Inflammatory macrophage (primary cell): ENCODE results near the gene DHX16.
A peak's percentile ranks its signal among the peaks of the same experiment; 100 is the strongest.

Experiments used
- DNase-seq, 2 donors: peaks; one replicate each; pipeline ENCODE4 v3.0.0-alpha.2; 2020 to 2022

DHX16 gene

DNA sequence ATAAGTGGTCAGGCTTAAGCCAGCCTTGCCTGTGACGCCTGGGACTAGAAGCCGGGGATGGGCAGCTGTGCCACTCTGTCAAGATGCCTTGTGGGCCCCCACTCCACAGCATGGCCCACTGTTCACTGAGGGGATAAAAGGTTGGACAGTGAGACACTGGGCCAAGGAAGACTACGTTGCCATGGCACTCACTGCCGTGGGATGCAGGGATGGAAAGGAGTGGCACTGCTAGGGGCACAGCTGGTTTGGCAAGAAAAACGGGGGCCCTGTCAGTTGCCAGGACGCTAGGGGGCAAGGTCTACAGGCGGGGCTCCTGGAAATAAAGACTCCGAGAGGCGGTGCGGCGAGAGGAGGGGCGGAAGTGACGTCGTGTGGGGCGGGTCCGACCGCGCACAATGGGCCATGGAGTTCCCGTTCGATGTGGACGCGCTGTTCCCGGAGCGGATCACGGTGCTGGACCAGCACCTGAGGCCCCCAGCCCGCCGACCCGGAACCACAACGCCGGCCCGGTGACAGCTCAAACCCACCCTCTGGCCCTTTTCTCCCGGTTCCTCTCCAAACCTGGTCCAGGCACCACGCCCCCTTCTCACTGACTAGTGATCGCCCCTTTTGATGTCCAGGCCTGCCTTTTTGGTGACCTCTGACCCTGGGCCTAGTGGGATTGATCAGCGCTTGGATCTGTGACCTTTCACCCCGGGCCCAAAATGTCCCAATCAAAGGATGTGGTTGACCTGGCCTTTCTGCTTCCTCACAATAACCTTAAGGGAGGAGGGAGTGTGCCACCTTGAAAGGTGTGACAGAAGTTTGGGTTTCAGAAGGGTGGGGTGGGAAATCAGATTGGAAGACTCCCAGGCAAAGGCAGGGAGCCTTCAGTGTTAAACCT is 46.1 kb downstream of the DHX16 start, which contains the start of gene ATAT1:
TSS of gene ATAT1 (plus strand) at position 391 of the 883 bp plus-strand sequence.
- DNase-seq = peak; percentile 81

DNA sequence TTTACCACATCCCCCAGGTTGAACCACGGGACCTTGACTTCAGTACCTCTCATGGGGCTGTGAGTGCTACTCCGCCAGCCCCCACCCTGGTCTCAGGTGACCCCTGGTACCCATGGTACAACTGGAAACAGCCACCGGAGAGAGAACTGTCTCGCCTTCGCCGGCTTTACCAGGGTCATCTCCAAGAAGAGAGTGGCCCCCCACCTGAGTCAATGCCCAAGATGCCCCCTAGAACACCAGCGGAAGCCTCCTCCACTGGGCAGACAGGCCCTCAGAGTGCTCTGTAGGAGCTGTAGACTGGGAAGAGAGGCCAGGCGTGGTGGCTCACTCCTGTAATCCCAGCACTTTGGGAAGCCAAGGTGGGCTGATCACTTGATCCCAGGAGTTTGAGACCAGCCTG is 47.3 kb downstream of the DHX16 start:
- no peak for DNase-seq

DNA sequence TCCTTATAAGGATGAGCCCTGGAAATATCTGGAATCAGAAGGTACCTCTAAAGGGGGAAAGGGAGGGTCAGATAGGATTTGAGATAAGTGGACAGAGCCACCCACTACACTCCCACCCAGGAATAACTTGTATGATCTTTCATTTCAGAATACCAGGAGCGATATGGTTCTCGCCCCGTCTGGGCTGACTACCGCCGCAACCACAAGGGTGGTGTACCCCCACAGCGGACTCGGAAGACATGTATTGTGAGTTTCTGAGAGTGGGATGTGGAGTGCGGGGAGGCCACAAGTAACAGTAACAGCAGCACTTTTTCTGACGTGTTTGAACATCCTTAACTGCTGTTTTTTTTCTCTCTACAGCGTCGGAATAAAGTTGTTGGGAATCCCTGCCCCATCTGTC is 53.2 kb downstream of the DHX16 start:
- no peak for DNase-seq

DNA sequence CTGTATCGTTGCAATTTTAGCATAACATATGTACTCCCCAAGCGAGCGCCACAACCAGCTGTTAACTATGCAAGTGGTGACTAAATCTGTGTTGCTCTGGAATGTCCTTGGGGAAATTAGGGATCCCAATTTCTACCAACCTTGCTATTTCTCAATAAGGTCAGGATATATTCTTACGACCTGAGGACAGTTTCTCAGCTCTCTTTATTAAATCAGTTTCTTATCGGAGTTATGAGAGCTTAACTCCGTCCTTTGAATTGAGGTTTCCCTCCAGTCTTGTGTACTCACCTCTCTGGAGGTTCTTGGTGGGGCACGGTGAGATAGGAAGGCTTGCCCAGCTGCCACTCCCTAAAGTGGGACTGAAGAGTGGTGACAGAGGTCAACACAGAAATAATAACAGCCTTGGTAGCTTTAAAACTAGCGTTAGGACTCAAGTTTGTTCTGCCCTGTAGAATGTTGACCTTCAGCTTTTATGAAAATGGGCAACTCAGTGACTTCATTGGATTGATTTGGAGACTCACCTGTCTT is 54.5 kb downstream of the DHX16 start:
- DNase-seq = no peak

DNA sequence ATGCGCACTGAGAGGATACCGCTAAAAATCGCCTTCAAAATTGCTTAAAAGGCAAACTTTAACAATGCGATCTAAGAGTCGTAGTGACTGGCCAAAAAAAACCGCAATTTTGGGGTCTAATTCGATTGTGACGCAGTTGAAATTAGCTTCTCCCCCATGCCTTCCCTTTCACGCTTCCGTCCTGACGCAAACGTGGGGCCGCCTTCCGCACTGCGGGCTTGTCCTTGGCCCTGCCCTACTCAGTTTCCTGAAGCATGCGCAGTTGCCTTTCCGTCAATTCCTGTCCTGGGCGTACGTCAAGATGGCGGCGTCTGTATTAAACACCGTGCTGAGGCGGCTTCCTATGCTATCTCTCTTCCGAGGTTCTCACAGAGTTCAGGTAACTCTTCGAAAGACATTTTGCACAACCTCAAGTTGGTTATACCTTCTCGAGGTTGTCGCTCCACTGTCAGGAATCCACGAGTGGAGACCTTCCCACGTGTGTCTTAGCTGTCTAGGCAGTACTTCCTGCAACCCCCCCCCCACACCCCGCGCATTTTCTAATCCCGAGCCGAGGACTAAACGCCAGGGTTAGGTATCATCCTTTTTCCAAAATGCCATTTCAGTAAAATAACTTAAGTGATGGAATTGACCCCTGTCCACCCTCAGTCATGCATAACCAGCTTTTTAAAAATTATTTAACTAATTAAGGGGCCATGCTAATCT is 55.1 kb downstream of the DHX16 start, which contains the start of gene MRPS18B:
TSS of gene MRPS18B (plus strand) at position 276 of the 705 bp plus-strand sequence. CDS start at position 302, 26 bp downstream.
- peak; percentile 97 to 98 for DNase-seq

DNA sequence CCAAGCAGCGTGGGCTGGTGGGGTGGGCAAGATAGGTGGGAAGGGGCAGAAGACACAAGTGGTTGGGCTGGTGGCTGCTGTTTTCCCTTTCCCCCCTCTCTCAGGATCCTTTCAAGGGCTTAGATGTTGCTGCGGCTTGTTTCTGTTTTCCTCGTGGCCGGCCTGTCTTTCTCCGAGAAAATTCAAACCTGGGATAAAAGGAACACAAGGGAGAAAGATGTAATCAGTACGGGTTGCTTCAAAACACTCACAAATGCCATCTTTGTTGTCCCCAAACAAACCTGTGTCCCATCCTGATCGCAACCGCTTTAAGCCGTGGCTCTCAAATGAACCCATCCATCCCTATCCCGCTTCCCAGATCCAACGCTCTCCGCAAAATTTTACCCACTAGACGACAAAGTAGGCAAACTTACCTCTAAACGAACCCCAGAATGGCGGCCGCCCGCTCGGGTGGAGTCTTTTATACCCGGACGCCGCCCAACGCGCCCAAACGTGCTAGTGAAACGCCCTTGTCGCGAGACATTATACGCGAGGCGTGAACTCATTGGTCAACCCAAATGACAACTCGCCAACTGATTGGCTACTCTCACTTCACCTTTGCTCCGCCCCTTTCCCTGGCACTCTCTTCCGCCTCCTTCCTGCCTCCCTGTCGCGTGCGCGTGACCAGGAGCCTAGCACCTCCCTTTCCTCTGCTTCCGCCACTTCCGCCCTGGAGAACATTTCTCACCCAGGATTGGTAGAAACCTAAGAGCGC is 55.8 kb downstream of the DHX16 start, which contains the start of gene PPP1R10:
TSS of gene PPP1R10 (minus strand) at position 433 of the 754 bp plus-strand sequence. CDS start 7,299 bp downstream, outside the sequence.
- peak; percentile 100 for DNase-seq

DNA sequence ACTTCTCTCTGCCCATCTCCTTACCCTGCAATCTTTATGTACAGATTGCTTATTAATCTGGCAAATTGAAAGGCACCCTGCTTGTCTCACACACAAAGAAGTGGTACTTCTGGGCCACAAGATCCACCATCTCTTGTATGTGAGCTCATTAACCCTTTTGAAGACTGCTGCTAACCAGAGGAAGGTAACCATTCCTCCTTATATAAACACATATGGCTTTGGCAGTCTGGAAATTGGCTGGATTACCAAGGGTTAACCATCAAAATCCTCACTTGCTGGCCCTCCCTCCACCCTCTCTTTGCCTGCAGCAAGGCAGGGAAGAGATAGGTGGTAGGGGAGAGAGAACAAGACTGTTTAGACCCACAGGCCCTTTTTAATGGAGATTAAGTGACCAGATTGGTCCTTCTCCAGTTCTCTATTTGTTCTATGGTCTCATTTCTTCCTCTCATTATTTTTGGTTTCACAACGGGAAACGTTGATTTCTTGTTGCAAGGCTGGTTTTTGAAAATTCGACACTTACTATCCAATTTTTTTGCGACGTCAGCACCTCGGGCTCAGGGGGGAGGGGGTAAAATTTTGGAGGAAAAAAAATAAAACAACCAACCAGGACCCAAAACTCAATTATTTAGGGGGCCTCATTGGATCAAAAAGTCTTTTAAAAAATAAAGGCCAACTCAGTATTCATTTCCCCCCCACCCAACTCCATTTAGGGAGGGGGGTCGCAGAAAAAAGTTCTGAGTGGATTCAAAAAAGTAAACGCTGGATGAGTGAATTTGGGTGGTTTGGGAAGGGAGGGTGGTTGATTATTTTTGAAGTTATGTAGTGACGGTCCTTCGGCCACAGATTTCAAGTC is 56.6 kb downstream of the DHX16 start:
- peak in 1 of 2 donors; percentile 60 for DNase-seq

DNA sequence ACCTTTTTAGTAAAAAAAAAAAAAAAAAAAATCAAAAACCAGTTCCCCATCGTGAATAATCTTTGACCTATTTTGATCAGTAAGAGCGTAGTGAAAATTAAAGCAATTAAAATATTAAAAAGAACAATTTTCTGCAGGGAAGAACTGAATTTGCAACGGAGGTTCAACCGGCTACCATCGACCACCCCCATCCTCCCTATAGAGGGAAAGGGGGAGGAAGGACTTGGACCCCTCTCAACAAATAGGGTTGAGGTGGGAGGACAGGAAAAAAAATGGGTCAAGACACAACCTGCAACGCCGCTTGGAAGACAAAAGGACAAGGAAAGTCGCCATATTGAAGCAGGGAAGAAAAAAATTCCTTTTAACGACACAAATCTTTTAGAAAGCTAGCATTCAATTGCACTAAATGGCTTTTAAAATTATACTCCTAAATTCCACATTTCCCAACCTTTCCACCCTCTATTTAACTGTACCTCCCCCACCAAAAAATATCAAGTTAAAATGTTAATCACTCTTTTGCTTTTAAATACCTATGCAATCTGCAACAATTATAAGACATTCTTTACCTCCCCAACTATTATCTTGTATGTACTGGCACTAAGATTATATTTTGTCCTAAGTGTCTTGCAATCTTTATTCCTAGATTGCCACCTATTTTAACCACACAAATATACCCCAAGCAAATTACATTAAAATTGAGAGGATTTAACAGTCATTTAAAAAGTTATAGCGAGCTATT is 57.4 kb downstream of the DHX16 start:
- DNase-seq = peak; percentile 61 to 71

DNA sequence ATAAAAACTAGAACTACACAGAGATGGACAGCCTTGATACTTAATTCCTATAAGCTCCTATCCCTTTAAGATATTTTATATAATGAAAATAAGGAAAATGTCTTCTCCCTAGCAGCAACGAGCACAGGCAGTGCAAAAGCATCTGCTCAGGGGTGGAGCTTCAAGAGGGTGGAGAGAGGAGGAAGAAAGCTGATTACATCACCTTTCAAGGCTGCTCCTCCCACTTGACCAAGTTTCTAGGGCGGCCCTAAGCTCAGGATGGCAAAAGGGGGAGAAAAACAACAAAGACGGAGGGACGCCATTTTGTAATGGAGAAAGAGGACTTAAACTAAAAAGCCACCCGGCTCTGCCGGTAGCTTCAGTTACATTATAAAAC is 58.0 kb downstream of the DHX16 start:
- DNase-seq = peak; percentile 95 to 98

DNA sequence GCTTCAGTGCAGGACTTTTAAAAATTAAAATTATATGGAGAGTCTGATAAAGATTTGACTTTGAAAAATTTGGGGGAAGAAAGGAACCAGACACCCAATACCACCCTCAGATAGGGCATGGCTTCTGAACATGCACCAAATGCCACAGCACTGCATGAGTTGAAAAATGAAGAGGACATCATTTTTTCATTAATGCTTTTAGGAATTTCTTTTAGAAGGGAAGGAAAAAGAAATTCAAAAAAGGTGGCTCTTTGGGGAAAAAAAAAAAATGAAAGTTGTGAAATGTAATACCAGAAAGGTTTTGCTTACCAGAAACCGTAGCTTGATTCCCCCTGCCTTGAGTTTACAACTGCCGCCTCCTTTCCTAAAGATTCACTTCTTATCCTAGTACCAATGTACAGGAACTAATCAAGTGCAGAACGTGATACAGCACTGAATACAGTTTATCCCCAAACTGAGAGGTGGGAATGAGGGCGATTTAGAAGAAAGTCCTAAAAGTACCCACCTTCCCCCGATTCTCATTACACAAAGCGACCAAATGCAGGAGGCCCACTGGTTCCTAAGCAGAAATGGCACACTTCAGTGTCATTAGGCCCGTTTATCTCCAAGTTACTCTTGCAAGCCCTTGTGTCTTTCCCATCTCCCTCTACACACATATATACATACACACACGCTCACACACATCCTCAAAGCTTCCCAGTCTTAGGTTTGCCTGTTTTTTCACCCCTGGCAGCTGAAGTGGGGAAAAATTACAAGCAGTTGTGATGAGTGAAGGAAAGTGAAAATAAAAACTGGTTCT is 58.6 kb downstream of the DHX16 start:
- DNase-seq = no peak

DNA sequence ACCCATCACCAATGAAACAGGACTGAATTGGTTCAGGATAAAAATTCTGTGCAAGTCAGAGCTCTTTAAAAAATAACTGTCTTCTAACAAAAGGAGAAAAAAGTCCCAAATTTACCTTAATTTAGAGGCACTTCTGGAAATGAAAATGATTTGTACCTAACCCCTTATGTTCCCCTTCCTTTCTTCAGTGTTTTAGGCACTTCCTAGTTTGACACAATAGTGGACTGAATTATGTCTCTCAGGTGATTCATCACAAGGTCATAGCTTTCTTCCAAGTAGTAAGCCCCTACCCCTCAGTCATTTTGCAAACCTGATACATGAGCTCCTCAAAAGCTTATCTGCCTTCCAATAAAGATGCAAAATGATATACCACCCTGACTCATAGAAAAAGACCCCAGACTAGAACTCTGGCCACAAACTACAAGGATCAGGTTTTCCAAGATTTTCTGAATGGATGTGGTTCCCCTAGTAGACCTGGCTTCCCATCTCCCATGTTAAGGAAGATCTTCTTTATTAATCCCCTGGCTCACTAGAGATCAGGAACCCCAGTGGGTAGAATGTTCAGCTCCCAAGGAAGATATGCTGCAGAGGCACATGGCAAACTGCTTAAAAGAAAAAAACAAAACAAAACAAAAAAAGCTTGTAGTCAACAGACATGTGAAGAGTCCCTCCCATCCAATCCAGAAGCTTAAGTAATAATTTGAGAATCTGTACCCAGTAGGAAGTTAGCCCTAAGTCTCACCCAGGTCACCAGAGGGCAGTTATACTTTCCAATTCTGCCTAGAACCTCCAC is 59.4 kb downstream of the DHX16 start:
- DNase-seq = peak in 1 of 2 donors; percentile 8

DNA sequence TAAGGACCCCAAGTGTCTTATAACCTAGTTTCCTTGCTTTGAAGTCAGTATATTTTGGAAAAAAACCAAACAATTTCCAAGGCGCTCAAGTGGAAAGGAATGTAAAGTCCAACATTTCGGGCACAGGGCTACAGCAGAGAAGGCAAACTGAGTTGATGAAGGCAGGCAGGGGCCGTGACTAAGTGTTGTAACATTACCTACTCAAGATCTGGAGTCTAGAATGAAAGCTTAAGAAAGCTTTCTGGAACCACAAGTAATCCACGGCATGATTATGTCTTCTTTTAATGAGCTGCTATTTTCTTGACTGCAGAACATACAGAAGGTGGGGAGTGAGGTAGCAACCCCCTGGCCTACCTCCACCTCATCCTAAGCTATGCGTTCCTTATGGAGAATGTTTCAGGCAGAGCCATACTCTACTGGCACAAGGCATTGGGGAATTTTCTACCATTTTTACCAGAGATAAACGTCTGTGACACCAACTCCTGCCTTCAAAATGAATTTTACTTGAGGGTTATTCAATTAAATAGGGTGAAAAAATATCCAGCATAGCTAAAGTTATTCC is 60.0 kb downstream of the DHX16 start:
- no peak for DNase-seq

DNA sequence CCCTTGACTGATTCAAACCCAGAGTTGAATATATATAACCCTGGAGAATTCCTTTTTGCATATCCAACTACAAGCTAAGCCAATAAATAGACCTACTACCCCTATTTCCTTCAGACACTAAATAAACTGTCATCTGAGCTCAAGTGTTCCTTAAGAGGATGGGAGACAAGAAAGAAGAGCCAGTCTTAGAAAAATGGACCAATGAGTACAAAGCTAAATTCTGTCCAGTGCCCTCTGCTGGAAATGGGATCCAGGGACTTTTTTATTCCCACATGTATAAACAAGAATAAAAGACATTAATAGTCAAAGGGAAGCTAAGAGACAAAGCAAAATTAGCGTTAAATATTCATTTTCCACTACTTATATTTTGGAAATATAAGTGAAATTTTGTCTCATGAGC is 60.6 kb downstream of the DHX16 start:
- DNase-seq = no peak

DNA sequence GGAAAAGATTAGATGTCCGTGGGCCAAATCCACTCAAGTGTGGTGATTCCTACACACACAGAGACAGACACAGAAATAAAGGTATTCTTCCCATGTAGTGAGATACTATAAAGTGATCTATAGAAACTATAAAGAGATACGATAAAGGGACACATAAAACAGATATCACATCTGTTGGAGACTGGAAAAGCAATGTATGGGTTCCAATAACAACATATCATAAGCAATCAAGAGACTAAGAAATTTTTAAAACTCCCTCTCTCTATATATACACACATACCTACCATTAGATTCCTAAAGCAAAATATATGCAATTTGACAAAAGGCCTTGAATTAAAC is 61.0 kb downstream of the DHX16 start:
- DNase-seq = no peak

DNA sequence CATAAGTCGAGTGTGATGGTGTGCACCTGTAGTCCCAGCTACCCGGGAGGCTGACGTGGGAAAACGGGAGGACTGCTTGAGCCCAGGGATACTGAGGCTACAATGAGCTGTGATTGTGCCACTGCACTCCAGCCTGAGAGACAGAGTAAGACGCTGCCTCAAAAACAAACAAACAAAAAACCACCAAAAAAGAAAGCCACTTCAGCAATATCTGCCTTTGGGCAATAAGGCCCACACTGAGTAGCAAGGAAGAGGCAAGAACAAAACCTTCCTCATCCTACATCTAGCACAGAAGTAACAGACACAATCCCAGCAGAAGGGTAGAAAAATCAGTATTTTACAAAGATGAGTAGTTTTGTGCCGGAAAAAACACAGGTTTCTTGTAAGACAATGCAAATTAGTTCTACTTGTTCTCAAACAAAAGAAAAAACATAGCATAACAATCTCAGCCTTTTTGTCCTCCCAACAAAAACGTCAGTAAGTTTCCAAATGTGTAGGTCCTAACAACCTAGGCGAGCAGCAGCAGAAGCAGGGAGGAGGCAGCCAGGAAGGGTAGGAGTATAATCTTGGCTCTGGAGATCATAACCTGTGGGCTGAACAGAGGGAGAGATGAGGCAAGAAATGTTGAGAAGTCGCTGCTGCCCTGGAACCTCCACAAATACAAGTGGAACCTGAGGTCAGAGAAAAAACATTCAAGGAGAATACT is 61.5 kb downstream of the DHX16 start:
- no peak for DNase-seq

DNA sequence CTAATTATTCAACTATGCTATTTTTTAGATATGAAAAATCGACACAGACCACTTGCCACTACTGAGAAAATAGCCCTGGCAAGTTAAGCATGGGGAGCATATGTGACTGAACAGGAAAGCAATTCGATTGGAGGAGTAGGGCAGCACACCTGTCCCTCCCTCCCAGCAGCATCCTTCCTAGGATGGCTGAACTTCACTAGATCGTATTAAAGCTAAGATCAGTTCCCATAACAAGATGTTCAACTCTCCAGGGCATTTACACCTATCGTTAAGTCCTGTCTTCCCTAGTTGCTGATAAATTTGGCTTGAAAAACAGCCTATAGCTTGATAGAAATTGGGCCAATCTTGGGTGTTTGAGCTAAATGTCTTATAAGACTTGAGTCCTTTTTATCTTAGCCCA is 62.7 kb downstream of the DHX16 start:
- no peak for DNase-seq

DNA sequence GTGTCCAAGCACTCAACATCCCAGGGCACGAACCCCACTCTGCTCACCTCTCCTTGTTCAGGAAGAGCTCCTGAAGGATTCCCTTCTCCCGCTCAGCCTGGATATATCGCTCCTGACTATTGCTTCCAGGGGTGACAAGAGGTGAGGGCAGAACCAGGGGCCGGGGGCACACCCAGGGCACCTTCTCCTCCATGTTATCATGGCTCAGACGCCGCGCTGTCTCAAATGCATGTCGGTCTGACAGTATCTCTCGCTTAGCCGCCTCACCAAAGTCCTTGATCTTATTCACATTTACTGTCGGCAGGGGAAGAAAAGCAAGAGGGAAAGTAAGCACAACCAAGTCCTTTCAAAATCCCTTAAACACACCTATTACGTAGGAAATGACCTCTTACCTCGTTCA is 68.8 kb downstream of the DHX16 start:
- no peak for DNase-seq
